Left cardiac atrium (tissue), 4 donors: ENCODE results near the gene SRSF5. TPM values are rescaled to one million over a fixed set of nuclear protein-coding genes. Genes with fewer than 3 reads are reported as not detected.

ENCODE experiments used
- ATAC-seq, 2 donors: fragments of 200-7000 bp; cut with Tn5 transposase; one replicate each; pipeline ENCODE4 v1.9.1; 2020; ENCODE audit warnings: mild to moderate bottlenecking in 2 of 2, moderate library complexity in 2 of 2
- DNase-seq: peaks from one replicate; pipeline ENCODE4 v3.0.0-alpha.2; 2020
- intact Hi-C, 2 donors: fragments of 100-400 bp; cut with DNase I; formaldehyde crosslinking; loops; one replicate each; pipeline versions ENCODE4 v1.14.1 to v1.15.1; 2022 to 2023
- total RNA-seq, 2 donors: library from RNA; stranded (reverse); fragmentation: NEBNext Ultra II Directional; extraction: Animal tissue kit (Norgen Biotek cat#: 25700); gene quantifications; one replicate each; pipeline ENCODE4 v1.2.1, GENCODE V29; 2021
- donor health status: DM: no; HTN: yes; CAD: no.
- donor health status: DM: no; HTN: yes; CAD: no; lungs with severe emphysema.
- donor health status: DM: yes; HTN: yes; CAD: no.
- donor health status: Dilated cardiomyopathy.

The SRSF5 gene
- total RNA-seq, 2 donors from 2014 or later: 173 to 284 TPM

- ATAC-seq (peak; percentile 92), DNase-seq (peak; percentile 94)
- intact Hi-C loops: no loop called here
These were observed 542 bp downstream of the SRSF5 start for GRCh38 chr14:69767369-69767999.

GRCh38 chr14:69768873-69769272 is 1.9 kb downstream of the SRSF5 start:
- ATAC-seq (no peak), DNase-seq (no peak)
- intact Hi-C loops: no loop called here

- intact Hi-C loops: no loop called here
- ATAC-seq (no peak), DNase-seq (no peak)
These were observed 2.7 kb downstream of the SRSF5 start for GRCh38 chr14:69769623-69770022.

GRCh38 chr14:69770559-69770958 is 3.6 kb downstream of the SRSF5 start:
- DNase-seq: no peak
- intact Hi-C loops: no loop called here
- no peak for ATAC-seq

- no peak for ATAC-seq
- DNase-seq: no peak
- intact Hi-C loops: no loop called here
These were observed 4.2 kb downstream of the SRSF5 start for GRCh38 chr14:69771136-69771535.

- intact Hi-C loops: no loop called here
- DNase-seq (no peak), ATAC-seq (no peak)
These were observed 5.4 kb downstream of the SRSF5 start for GRCh38 chr14:69772082-69773017.

- DNase-seq (no peak), ATAC-seq (no peak)
- intact Hi-C loops: no loop called here
These were observed 6.8 kb downstream of the SRSF5 start for GRCh38 chr14:69773571-69774276.

- ATAC-seq (no peak), DNase-seq (no peak)
- intact Hi-C loops: no loop called here
These were observed 8.1 kb downstream of the SRSF5 start for GRCh38 chr14:69775012-69775411.

- intact Hi-C loops: no loop called here
- DNase-seq (no peak), ATAC-seq (no peak)
These were observed 10.0 kb downstream of the SRSF5 start for GRCh38 chr14:69776875-69777453.

GRCh38 chr14:69779088-69779487 is 12.1 kb downstream of the SRSF5 start:
- DNase-seq: no peak
- intact Hi-C loops: no loop called here
- no peak for ATAC-seq

GRCh38 chr14:69780092-69780491 is 13.2 kb downstream of the SRSF5 start:
- intact Hi-C loops: no loop called here
- DNase-seq: no peak
- ATAC-seq: no peak

- intact Hi-C loops: no loop called here
- no peak for ATAC-seq
- DNase-seq: no peak
These were observed 14.0 kb downstream of the SRSF5 start for GRCh38 chr14:69780952-69781351.

GRCh38 chr14:69784942-69785341 is 18.0 kb downstream of the SRSF5 start:
- intact Hi-C loops: no loop called here
- DNase-seq (no peak), ATAC-seq (no peak)

GRCh38 chr14:69786603-69787002 is 19.7 kb downstream of the SRSF5 start:
- no peak for DNase-seq
- no peak for ATAC-seq
- intact Hi-C loops: no loop called here

GRCh38 chr14:69789118-69789640 is 22.2 kb downstream of the SRSF5 start:
- DNase-seq (no peak), ATAC-seq (no peak)
- intact Hi-C loops: no loop called here

GRCh38 chr14:69792887-69793421 is 26.0 kb downstream of the SRSF5 start:
- DNase-seq: no peak
- intact Hi-C loops: no loop called here

GRCh38 chr14:69794791-69795190 is 27.8 kb downstream of the SRSF5 start:
- ATAC-seq: no peak
- intact Hi-C loops: no loop called here
- DNase-seq: no peak

More at GRCh38 chr14:69792887-69793421, 26.0 kb downstream of the SRSF5 start:
- ATAC-seq: no peak

- ATAC-seq (no peak), DNase-seq (no peak)
- intact Hi-C loops: no loop called here
These were observed 28.7 kb downstream of the SRSF5 start for GRCh38 chr14:69795691-69796090.

GRCh38 chr14:69796797-69797500 is 30.0 kb downstream of the SRSF5 start, which contains the start of gene SLC10A1:
Gene SLC10A1 (minus strand): TSS chr14:69797241. CDS start chr14:69797155, 86 bp downstream.
- intact Hi-C loops: no loop called here
- ATAC-seq: peak; percentile 67 to 72
- no peak for DNase-seq
